GM20431 (cell line): ENCODE data around the gene OLFML3.
"Not testable (repeated sequence)": the region's sequence is repeated elsewhere in the genome, so short reads cannot be mapped to it uniquely, and the experiment has no call there.

ENCODE experiments used
- in situ Hi-C: fragments of 300-500 bp; cut with MseI, MboI; formaldehyde crosslinking; loops from one replicate; pipeline ENCODE4 v1.15.0; 2020; ENCODE audit warnings: low sequenced_read_pairs; ENCODE audit not compliant: unreplicated experiment

Gene OLFML3

DNA sequence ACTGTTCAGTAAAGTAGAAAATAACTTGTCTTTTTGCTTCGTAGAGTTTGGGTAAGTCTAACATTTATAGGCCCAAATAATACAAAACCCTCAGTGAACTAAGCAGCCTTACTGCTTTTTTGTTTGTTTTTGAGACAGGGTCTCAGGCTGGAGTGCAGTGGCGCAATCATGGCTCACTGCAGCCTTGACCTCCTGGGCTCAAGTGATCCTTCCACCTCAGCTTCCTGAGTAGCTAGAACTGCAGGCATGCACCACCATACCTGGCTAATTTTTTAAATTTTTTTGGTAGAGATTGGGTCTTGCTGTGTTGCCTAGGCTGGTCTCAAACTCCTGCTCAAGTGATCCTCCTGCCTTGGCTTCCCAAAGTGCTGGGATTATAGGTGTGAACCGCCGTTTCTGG is 31.1 kb upstream of the OLFML3 start:
- in situ Hi-C loops = not testable (repeated sequence)

DNA sequence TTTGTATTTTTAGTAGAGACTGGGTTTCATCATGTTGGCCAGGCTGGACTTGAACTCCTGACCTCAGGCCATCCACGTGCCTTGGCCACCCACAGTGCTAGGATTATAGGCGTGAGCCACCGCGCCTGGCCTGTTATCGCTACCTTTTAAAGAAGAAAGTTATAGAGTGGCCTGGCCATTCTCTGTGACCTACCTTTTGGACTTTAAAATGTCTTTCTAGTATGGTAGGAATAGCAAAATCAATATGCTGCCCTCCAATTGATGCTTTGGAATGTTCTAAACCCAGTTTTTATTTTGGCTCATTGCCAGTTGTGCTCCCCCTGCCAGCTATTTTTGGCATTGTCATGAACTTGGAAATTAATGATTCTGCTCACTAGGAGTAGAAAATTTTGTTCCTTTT is 30.3 kb upstream of the OLFML3 start:
- in situ Hi-C loops = no loop called here

DNA sequence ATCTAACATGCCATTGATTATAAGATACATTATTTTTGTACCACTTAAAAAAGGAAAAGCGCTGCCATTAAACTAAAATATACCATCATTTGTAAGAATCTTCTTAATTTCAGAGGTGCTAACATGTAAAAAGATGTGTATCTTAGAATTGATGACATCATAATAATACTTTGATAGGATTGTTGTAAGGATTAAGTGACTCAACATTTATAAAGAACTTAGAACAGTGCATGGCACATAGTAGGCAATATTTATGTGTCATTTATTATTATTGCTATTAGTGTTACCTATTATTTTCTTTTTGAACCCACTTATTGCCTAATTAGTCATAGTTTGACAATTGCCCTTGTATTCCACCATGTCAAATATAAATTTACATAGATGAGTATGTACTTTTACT is 28.4 kb upstream of the OLFML3 start:
- in situ Hi-C loops = no loop called here

DNA sequence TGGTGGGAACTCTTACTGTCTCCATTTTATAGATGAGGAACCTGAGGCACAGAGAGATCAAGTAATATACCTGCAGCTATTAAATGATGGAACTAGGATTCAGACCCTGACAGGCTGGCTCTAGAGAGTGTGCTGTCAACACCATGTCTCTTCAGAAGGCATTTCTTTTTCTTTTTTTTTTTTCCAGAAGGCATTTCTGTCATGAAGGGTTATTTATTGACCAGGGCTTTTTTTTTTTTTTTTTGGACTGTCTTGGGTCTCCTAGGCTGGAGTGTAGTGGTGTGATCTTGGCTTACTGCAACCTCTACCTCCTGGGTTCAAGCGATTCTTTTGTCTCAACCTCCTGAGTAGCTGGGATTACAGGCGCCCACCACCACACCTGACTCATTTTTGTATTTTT is 27.6 kb upstream of the OLFML3 start:
- in situ Hi-C loops = no loop called here

DNA sequence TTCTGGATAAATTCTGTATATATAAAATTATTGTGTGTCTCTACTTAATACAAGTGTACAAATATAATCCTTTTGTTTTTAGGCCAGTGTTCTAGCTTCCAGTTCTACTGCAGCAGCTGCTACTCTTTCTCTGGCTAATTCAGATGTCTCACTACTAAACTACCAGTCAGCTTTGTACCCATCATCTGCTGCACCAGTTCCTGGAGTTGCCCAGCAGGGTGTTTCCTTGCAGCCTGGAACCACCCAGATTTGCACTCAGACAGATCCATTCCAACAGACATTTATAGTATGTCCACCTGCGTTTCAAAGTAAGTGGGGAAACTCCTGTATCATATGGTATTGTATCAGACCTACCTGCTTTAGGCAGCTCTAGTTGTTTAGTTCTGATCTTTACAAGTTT is 21.3 kb upstream of the OLFML3 start:
- in situ Hi-C loops = no loop called here

DNA sequence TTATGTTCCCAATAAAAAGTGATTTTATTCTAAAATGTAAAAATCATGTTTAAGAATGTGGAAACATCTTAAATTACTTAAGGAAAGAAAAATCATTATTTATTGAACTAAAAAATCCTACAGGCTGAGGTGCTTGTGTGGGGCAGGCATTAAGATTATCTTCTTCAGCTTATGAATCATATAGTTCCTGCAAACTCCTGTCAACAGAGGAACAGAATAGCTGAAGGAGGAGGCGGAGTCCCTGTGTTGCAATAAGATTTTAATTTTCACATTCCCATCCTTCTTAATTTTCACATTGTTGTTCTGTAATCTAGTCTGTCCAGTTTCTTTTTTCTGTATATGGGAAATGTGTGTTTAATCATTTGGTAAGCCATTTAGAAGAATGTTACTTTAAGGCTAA is 20.6 kb upstream of the OLFML3 start:
- in situ Hi-C loops = no loop called here

DNA sequence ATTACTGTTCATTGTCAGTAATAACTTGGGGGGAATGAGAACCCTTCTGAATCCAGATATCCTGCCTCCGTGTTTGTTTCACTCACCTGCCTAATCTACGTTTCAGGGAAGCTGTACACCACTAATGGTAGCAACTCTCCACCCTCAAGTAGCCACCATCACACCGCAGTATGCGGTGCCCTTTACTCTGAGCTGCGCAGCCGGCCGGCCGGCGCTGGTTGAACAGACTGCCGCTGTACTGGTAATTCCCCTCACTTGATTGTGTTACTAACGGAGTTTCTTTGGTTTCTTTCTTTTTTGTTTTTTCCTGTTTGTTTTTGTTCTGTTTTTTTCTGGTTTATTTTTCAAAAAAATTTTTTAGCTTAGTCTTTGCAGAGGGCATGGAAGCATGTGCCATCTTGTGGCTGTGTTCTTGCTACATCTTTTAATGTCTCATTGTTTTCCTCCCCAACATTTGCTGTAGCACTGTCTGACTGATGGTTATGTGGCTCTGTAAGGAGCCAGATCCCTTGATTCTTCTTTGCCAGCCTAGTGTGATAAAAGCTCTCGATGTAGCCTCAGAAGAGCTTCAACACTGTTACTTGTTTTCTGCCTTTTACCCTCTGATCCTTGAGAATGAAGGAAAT is 15.9 kb upstream of the OLFML3 start:
- in situ Hi-C loops = no loop called here

DNA sequence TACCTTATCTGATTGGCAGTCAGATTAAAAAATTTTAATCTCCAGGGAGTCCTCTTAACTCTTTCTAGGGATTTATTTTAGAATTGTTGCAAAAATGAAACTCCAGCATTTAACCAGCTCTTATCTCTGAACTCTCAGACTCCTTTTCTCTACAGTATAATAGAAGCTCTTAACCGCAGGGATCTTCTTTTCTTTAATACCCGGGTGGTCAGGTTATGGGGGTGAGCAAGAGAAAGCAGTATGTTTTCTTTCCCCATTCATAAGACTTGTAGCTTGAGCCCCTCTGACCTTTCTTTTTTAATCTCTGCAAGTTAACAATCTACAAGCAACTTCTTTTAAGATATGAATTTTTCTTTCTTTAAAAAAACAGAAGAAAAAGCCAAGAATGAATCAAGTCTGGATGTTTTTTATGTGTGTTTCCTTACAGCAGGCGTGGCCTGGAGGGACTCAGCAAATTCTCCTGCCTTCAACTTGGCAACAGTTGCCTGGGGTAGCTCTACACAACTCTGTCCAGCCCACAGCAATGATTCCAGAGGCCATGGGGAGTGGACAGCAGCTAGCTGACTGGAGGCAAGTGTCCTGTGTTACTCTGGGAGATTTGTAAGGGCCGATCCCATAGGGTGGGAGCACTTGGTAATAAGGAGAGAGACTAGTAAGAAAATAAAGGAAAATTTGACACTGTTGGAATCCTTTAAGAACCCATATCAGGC is 13.4 kb upstream of the OLFML3 start:
- in situ Hi-C loops = no loop called here

DNA sequence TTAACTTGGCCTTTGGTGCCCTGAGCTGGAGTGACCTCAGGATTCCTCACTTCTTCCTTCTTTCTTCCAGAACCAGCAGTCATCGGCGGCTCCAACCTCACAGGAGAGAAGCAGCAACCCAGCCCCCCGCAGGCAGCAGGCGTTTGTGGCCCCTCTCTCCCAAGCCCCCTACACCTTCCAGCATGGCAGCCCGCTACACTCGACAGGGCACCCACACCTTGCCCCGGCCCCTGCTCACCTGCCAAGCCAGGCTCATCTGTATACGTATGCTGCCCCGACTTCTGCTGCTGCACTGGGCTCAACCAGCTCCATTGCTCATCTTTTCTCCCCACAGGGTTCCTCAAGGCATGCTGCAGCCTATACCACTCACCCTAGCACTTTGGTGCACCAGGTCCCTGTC is 6.3 kb upstream of the OLFML3 start:
- in situ Hi-C loops = no loop called here

DNA sequence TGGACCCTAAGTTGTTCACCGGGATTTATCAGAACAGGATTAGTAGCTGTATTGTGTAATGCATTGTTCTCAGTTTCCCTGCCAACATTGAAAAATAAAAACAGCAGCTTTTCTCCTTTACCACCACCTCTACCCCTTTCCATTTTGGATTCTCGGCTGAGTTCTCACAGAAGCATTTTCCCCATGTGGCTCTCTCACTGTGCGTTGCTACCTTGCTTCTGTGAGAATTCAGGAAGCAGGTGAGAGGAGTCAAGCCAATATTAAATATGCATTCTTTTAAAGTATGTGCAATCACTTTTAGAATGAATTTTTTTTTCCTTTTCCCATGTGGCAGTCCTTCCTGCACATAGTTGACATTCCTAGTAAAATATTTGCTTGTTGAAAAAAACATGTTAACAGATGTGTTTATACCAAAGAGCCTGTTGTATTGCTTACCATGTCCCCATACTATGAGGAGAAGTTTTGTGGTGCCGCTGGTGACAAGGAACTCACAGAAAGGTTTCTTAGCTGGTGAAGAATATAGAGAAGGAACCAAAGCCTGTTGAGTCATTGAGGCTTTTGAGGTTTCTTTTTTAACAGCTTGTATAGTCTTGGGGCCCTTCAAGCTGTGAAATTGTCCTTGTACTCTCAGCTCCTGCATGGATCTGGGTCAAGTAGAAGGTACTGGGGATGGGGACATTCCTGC is 3.9 kb upstream of the OLFML3 start:
- in situ Hi-C loops = no loop called here

DNA sequence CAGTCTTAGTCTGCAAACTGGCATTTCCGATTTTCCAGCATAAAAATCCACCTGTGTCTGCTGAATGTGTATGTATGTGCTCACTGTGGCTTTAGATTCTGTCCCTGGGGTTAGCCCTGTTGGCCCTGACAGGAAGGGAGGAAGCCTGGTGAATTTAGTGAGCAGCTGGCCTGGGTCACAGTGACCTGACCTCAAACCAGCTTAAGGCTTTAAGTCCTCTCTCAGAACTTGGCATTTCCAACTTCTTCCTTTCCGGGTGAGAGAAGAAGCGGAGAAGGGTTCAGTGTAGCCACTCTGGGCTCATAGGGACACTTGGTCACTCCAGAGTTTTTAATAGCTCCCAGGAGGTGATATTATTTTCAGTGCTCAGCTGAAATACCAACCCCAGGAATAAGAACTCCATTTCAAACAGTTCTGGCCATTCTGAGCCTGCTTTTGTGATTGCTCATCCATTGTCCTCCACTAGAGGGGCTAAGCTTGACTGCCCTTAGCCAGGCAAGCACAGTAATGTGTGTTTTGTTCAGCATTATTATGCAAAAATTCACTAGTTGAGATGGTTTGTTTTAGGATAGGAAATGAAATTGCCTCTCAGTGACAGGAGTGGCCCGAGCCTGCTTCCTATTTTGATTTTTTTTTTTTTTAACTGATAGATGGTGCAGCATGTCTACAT is 2.5 kb upstream of the OLFML3 start:
- in situ Hi-C loops = no loop called here

DNA sequence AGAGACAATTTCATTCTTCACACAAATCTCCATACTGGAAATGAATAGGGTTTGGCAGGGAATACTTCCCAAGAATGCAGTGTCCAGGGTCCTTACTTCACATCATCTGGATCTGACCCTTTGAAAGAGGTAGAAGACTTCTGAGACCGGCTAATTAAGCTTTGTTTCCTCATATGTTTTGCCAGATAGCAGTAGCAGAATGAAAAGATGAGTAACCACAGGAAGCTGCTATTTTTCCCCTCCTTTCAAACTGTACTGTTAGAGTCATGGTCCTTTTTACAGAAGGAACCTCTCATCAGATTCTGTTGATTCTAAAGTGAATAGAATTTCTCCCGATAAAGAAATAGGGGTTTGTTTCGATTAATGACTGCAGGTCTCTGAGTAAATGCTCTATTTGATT is 1.4 kb upstream of the OLFML3 start:
- in situ Hi-C loops = no loop called here

DNA sequence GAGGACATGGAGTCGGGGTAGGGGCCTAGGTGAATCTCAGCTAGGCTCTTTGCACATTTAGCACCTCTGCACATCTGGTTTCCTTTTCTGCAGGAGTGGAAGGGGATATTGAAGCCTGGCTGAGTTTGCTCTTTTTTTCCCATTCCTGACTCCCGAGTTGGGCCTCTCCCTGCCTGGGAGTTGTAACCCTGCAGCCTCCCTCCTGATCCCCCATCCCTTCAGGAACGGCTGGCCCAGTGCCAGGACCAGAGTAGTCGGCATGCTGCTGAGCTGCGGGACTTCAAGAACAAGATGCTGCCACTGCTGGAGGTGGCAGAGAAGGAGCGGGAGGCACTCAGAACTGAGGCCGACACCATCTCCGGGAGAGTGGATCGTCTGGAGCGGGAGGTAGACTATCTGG is 836 bp downstream of the OLFML3 start:
- in situ Hi-C loops = loop anchor here (10.0 kb wide), 1 partner anchor 305 kb away; no protein-coding TSS in a partner anchor

DNA sequence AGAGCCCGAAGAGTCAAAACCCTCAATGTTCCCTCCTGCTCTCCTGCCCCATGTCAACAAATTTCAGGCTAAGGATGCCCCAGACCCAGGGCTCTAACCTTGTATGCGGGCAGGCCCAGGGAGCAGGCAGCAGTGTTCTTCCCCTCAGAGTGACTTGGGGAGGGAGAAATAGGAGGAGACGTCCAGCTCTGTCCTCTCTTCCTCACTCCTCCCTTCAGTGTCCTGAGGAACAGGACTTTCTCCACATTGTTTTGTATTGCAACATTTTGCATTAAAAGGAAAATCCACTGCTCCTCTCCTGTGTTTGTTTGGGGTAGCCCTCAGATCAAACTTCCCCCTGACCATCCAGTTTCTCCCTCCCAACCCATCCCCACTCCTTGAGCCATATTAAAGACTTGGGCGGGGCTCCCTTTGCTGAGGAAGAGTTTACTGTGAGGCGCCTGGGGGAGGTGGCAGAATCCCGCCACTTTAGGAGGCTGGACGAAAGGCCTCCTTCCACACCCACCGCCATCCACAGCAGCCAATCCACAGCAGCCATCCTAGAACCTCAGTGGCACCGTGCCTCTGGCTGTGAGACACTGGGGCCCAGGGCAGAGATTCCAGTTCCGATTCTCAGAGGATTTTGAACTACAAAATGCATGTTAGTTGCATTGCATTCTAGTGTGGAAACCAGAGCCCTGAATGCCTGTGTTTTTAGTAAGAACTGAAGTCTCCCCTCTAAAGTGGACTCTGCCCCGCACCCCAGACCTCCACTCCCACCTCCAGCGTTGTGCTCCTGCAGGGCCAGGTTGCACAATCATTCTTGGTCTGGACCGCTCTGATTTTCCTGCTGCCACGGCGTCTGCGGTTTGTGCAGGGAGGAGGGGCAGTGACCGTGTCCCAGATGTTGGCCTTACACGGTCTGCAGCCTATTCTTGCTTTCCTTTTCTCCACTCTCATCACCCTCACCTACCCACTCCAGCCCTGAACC is 3.0 kb downstream of the OLFML3 start:
- in situ Hi-C loops = loop anchor here (10.0 kb wide), 1 partner anchor 303 kb away; no protein-coding TSS in a partner anchor

DNA sequence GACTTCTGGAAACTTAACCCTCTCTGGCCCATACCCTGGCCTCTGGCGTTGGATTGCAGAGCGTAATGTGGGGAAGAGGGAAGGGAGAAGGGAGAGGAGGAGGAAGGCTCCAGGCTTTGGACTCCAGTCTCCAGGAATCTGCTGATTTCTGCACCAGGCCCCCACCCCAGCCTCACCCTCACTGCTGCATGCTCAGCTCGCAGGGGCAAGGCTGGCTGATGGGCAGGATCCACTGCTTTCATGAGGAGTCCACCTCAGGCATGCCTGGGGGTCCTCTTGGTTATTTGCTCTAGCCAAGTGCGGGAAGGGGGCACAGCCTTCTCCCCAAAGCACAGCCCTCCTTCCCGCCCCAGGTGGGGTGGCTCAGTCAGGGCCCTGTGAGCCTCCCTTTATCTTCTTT is 3.7 kb downstream of the OLFML3 start:
- in situ Hi-C loops = loop anchor here (10.0 kb wide), 1 partner anchor 302 kb away; no protein-coding TSS in a partner anchor

DNA sequence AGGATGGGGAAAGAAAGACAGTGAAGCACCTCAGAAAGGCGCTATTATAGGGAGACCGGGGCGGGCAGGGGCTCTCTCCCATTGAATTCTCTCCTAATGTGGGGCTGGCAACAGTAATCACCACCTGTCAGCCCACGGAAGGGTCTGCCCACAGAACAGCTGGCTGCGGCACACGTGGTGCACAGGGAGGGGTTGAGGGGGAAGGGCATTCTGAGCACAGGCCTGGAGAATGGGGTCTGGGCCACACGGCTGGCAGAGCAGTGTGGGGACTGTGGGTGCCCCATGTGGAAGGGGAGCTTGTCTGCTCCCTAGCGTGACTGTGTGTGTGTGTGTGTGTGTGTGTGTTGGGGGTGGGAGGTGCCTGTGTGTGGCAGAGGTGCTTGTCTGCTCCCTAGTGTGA is 4.1 kb downstream of the OLFML3 start:
- in situ Hi-C loops = loop anchor here (10.0 kb wide), 1 partner anchor 301 kb away; no protein-coding TSS in a partner anchor

DNA sequence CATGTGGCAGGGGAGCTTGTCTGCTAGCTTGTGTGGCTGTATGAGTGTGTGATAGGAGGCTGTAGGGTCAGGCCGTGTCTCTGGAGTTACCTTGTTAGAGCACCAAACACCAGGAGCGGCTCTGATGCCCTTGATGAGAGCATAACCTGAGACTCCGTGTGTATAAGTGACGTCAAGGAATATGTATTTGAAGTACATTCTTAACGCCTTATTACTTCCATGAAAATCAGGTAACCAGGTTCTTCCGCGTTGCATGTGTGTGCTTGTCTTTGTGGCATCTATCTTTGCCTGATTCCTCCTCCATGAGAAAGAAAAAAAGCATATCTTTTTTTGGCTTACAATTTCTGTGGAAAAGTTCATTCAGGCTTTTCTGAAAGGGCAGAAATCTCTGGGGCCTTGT is 4.6 kb downstream of the OLFML3 start:
- in situ Hi-C loops = loop anchor here (10.0 kb wide), 1 partner anchor 301 kb away; no protein-coding TSS in a partner anchor

DNA sequence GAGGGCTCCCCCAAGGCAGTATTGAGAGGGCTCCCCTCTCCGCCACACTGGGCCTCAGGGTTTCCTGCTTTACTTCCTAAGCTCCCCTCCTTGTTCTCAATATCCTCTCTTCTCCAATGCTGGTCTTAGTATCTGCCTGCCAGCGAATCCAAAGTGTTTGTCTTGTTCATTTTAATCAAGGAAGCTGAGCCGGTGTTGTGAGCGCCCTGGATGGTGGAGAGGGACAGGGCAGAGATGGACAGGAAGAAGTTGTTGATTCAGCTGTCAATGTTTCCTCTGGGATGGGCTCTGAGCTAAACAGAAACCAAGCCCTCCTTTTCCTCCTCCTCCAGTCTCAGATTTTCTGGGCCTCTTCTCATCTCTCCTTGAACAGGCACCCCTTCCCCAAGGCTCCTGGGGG is 5.4 kb downstream of the OLFML3 start:
- in situ Hi-C loops = loop anchor here (10.0 kb wide), 1 partner anchor 300 kb away; no protein-coding TSS in a partner anchor

DNA sequence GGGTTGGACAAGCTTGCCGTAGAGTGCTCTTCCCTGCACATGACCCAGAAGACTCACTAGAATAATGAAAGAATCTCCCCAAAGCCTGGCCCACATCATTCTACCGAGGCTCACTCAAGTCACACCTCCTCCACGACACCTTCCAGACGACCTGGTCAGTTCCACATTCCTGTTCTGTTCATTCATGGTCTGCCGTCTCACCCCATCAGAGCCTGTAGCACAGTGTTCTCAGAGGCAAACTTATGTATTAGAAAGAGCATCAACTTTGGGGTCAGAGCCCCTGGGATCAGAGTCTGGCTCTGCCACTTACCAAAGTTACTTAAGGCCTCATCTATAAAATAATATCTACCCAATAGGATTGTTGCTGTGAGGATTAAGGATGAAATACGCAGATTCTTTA is 7.5 kb downstream of the OLFML3 start:
- in situ Hi-C loops = loop anchor here (10.0 kb wide), 1 partner anchor 298 kb away; no protein-coding TSS in a partner anchor
